GM06990 (cell line): ENCODE measurements around the gene SPATA2.

Experiments
- DNase-seq: peaks from one replicate; pipeline ENCODE4 v3.0.0-alpha.2; 2011; ENCODE audit not compliant: insufficient read length; ENCODE audit errors: extremely low read depth
- H3K27me3 ChIP-seq: replicated peaks from 2 replicates; pipeline ENCODE4 v1.6.0; 2011; ENCODE audit warnings: low read length; ENCODE audit not compliant: control insufficient read depth, insufficient read depth
- H3K36me3 ChIP-seq: 2 replicates; pipeline ENCODE4 v1.5.1; 2011; ENCODE audit warnings: low read length; ENCODE audit not compliant: control insufficient read depth, insufficient read depth
- H3K4me3 ChIP-seq: replicated peaks from 2 replicates; pipeline ENCODE4 v1.5.1; 2011; ENCODE audit warnings: low read depth, mild to moderate bottlenecking, control low read depth, low read length
- TF ChIP-seq, protein P1 (sequence below): IDR thresholded peaks from 2 replicates; pipeline ENCODE4 v1.5.1; 2011; ENCODE audit warnings: low read length, control low read depth, mild to moderate bottlenecking, inconsistent platforms; ENCODE audit not compliant: insufficient read depth, poor library complexity, severe bottlenecking

Gene SPATA2

DNA sequence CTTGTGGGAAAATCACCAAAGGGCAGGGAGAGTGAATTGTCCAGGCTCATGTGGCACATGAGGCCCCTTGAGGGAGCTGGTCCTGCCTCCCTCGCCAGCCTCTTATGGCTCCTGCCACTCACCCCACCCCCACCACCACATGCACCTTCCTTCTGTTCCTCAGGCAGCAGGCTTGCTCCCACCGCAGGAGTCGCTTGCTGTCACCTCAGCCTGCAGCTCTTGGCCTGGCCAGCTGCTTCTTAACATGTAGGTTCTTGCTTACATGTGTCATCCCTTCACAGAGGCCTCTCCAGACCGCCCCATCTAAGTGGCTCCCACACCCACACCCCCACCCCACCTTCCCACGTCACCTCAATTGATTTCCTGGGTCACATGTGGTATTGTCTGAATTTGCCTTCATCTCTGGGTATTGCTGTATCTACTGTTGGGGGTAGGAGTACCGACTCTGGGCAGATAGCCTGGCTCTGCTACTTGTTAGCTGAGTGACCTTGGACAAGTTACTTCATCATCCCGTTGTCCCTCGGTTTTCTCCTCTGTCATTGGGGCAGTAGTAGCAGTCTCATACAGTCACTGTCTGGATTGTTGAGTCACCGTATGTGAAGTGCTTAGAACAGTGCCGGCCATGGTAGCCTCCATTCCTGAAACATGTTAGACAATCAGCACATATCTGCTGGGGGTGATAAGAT is 61.0 kb downstream of the SPATA2 start:
- Histone ChIP-seq H3K27me3 (no peaks in the 10 kb centered on the region), H3K4me3 (no peak overlapping the region), H3K36me3 (peaks cover 25% of the 10 kb centered on the region)
- TF ChIP-seq, protein P1, sequence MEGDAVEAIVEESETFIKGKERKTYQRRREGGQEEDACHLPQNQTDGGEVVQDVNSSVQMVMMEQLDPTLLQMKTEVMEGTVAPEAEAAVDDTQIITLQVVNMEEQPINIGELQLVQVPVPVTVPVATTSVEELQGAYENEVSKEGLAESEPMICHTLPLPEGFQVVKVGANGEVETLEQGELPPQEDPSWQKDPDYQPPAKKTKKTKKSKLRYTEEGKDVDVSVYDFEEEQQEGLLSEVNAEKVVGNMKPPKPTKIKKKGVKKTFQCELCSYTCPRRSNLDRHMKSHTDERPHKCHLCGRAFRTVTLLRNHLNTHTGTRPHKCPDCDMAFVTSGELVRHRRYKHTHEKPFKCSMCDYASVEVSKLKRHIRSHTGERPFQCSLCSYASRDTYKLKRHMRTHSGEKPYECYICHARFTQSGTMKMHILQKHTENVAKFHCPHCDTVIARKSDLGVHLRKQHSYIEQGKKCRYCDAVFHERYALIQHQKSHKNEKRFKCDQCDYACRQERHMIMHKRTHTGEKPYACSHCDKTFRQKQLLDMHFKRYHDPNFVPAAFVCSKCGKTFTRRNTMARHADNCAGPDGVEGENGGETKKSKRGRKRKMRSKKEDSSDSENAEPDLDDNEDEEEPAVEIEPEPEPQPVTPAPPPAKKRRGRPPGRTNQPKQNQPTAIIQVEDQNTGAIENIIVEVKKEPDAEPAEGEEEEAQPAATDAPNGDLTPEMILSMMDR = no peak
- DNase-seq = no peak

DNA sequence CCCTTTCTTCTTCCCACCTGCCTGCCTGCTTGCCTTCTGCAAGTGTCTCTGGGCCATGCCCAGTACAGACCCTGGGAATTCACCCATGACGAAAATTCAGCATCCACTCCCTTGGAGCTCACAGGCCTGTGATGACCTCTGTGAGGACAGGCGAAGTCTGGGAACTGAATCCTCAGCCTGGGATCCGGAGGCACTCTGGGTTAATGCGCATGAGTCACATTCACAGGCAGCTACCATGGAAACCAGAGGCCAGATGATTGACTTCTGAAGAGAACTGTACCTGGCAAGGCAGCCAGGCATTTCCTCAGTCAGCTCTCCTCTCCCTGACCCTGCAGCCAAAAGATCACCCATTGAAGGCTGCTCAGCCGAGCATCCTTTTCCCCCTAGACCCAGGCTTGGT is 61.7 kb downstream of the SPATA2 start:
- Histone ChIP-seq H3K27me3 (no peaks in the 10 kb centered on the region), H3K4me3 (no peak overlapping the region), H3K36me3 (peaks cover 25% of the 10 kb centered on the region)
- TF ChIP-seq, protein P1 = no peak
- no peak for DNase-seq
